Stimulated activated CD8-positive, alpha-beta memory T cell treated with anti-CD3 and anti-CD28 coated beads, Interleukin-12 subunit alpha, Interleukin-12 subunit beta, amount 100 ng/mL, for 1 hour (primary cell): ENCODE data around the gene HS3ST5.
"Not testable (repeated sequence)": the region's sequence is repeated elsewhere in the genome, so short reads cannot be mapped to it uniquely, and the experiment has no call there.

Experiments used
- DNase-seq: peaks from one replicate; pipeline ENCODE4 v3.0.0-alpha.2; 2020; ENCODE audit warnings: low read depth

HS3ST5 gene

GRCh38 chr6:114276783-114277182 lies 66.0 kb downstream of the HS3ST5 start:
- no peak for DNase-seq

DNA sequence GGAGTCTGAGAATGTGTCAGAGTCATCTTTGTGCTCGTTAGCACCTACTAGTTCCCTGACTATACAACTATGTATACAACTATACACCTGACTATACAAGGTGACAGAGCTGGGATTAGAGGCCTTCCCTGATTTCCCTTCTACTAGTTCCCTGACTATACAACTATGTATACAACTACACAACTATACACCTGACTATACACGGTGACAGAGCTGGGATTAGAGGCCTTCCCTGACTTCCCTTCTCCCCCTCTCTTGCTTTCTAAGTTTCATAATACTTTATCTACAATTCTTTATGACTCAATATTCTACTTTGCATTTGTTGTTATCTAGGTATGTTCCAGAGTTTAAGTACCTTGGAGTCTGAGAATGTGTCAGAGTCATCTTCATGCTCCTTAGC lies 68.0 kb downstream of the HS3ST5 start:
- no peak for DNase-seq

DNA sequence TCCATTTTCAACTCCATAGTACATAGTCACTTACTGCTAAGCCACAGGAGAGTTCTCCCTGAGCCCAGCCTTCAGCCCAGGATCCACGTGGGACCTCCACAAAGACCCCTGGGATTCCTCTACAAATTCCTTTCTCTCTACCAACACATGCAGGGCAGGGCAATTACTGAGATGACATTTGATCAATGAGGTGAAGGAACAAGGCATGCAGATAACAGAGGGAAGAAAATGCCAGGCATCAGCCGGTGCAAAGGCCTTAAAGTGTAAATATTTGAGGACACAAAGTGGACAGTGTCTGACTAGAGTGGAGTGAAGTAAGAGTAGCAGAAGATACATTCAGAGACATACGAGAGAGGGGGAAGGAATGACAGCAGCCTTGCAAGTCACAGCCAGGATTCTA lies 70.2 kb downstream of the HS3ST5 start:
- DNase-seq: no peak

GRCh38 chr6:114271405-114271804 lies 71.4 kb downstream of the HS3ST5 start:
- DNase-seq: no peak

DNA sequence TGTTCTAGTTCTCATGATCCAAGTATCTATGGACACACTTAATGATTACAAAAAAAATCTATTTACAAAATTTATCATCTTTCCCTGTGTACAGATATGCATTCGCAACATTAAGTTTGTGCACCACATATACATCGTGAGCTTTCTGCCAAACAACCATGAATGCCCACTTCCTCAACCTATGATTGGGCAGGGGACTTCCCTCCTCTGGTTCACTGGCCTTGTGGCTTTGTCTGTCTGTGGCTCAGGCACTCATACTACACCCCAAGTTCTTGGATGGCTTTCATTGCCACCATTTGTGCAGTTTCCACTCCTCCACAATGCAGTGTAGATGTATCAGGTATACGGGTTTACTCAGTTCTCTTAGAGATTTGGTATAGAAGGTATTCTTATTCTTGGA lies 74.9 kb downstream of the HS3ST5 start:
- no peak for DNase-seq

- no peak for DNase-seq
Measured at GRCh38 chr6:114260810-114261209, 82.0 kb downstream of the HS3ST5 start.

GRCh38 chr6:114258376-114258775 lies 84.4 kb downstream of the HS3ST5 start:
- no peak for DNase-seq

GRCh38 chr6:114253431-114253830 lies 89.4 kb downstream of the HS3ST5 start:
- DNase-seq: no peak

GRCh38 chr6:114249522-114249921 lies 93.3 kb downstream of the HS3ST5 start:
- no peak for DNase-seq

- DNase-seq: no peak
Measured at GRCh38 chr6:114247101-114247500, 95.7 kb downstream of the HS3ST5 start.

DNA sequence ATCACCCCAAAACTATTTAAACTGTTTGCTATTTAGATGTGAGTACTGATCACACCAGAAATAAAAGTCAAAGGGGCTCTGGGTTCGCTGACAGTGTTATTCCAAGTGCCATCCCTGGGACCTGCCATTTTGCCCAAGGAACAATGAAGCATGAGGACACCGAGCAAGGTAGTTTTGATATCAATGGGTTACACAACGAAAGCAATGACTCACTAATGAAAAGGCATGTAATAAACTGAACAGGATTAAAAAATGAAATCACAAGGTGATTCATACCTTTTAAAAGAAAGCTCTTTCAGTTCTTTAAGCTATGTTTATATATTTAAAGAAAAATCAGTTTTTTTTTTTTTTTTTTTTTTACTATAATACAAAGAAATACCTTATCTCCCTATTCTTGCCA lies 102.0 kb downstream of the HS3ST5 start:
- DNase-seq: no peak

GRCh38 chr6:114228675-114229074 lies 114.1 kb downstream of the HS3ST5 start:
- no peak for DNase-seq

DNA sequence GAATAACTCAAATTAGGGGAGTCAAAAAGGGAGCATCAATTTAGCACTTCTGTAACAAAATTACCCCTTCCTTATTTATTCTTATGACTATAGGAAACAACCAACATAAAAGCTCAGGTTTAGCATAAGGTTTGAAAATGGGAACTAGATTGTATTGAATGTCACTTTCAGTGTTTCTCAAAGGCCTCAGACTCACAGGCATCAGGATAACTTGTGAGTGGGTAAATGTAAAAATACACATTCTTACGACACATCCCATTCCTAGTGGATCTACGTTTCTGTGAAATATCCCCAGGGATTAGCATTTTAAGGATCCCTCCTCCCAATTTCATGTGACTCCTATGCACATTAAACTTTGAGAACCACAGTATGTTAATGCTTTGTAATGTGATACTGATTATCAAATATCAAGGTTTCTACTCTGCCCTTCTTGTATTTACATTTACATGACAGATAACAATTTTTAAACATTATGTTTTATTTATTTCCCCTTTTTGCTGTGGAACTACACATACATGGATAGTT lies 114.8 kb downstream of the HS3ST5 start:
- DNase-seq: no peak

- no peak for DNase-seq
Measured at GRCh38 chr6:114220241-114220640, 122.6 kb downstream of the HS3ST5 start.

GRCh38 chr6:114218437-114219340 lies 124.1 kb downstream of the HS3ST5 start:
- no peak for DNase-seq

- DNase-seq: not testable (repeated sequence)
Measured at GRCh38 chr6:114217996-114218395, 124.8 kb downstream of the HS3ST5 start.

GRCh38 chr6:114216789-114217467 lies 125.9 kb downstream of the HS3ST5 start:
- no peak for DNase-seq

DNA sequence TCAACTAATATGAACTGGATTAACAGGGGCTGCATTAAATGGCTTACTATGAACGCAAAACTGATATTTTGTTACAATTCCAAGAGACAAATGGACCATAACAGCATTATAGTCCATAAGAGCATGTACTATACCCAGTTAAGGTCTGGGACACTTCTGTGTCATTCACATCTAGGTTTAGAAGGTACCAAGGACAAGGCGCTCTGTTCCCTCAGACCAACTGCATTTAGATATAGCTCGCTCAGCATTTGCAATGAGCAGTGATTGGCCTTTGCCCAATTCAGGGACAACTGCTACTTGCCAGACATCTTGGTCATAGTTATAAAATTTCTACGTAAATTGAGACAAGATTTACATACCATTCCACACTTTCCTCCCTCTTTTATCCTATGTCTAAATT lies 132.4 kb downstream of the HS3ST5 start:
- DNase-seq: no peak

DNA sequence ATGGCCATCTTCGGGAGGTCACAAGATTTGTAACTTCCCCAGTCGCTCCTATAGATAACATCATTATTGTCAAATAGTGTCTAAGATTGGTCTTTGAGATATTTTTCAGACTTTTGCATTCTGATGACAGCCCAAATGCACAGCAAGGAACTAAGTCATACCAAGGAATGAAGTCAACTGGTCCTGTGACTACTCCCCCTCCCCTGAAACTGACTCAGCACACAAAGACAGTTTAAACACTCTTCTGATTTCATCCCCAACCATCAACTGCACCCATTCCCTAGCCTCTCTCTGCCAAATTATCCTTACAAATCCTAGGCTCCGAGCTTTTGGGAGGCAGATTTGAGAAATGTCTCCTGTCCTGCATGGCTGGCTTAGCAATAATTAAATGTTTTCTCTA lies 139.4 kb downstream of the HS3ST5 start:
- no peak for DNase-seq

DNA sequence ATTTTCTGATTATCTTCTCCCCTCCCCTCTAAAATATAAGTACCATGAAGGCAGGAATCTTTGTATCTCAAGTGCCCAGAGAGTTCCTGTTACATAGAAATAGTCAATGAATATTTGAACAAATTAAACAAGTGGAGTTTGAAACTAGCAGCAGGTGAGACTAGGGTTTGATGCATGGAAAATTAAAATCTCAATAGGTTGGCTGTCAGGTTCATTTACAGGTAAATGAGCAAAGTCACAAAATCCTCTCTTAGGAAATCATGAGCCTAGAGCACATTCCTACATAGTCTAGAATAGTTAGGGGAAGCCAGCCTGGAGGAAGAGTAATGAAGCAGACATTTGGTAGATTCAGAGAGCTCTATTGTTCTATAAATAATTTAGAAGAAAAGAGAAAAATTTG lies 140.4 kb downstream of the HS3ST5 start:
- no peak for DNase-seq

DNA sequence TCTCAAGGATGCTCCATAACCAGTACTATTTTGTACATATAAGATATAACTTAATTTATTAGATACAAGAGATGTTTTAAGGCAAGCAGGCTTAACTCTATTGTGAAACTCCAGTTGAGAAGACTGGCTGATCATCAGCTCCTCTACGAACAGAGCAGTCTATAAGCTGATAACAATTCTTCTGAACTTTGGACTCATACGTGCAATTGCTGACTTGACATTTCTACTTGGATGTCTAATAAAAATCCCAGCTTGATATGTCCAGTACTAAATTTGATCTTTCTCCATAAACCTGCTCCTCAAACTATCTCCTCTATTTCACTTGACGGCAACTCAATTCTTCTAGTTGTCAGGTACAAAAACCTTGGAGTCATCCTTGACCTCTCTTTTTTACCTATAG lies 141.9 kb downstream of the HS3ST5 start:
- DNase-seq: no peak

DNA sequence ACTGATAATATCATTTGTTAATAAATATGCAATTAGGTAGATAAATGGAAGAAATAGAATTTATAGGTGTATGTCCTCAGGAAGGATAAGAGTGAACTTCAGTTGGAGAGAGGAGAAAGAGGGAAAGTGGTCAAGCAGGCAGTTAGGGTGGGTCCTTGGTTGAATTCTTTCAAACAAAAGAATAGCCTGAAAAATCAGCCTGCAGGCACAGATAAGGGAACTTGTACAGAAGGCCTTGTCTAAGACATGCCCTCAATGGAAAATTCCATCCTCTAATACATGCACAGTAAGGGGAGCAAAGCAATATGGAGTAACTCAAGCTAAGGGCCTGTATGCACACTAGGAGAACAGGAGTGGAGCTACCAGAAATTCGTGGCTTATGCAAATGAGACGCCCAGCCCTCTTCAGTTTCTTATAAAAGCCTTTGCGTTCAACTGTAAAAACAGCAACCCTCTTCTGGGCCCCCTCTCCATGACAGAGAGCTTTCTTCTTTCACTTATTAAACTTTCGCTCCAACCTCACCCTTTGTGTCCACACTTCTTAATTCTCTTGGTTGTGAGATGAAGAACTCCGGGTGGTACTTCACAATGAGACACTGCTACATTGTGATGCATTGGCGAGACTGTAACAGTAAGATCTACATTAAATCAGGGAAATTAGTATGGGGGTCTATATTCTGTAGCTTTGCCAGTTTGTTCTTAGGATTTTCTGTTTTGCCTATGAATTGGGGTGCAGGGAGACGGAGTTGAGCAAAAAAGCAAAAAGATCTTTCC lies 147.0 kb downstream of the HS3ST5 start:
- no peak for DNase-seq

GRCh38 chr6:114195027-114195365 lies 147.8 kb downstream of the HS3ST5 start:
- no peak for DNase-seq
